ENCODE measurements around the gene C17orf100. TPM values are rescaled to one million over a fixed set of nuclear protein-coding genes. Genes with fewer than 3 reads are reported as not detected.
A peak's percentile ranks its signal among the peaks of the same experiment; 100 is the strongest.

C17orf100 gene
- total RNA-seq, 1 donor from 2014 or later = 2.0 TPM

- TF ChIP-seq CTCF (IDR thresholded peaks at IDR 0.05) = no peak
- peaks cover 2% of the 10 kb centered on the region for H3K4me1 Mint-ChIP-seq (ENCODE audit: low read depth)
These were observed 23.8 kb downstream of the C17orf100 start for GRCh38 chr17:6675201-6675825.

GRCh38 chr17:6676802-6677157, 25.2 kb downstream of the C17orf100 start:
- Mint-ChIP-seq H3K4me1 (ENCODE audit: low read depth) (peaks cover 2% of the 10 kb centered on the region), H3K27me3 (ENCODE audit: low read depth) (peaks cover 19% of the 10 kb centered on the region), H3K27ac (ENCODE audit: unreplicated experiment) (no peak overlapping the region)

More at GRCh38 chr17:6675201-6675825, 23.8 kb downstream of the C17orf100 start:
- Mint-ChIP-seq H3K27ac (ENCODE audit: unreplicated experiment) (no peak overlapping the region), H3K36me3 (ENCODE audit: low read depth) (no peaks in the 10 kb centered on the region), H3K4me3 (ENCODE audit: unreplicated experiment) (no peak overlapping the region), H3K9me3 (ENCODE audit: low read depth) (no peaks in the 10 kb centered on the region), H3K27me3 (ENCODE audit: low read depth) (peaks cover 13% of the 10 kb centered on the region)
- peak; percentile 75 for DNase-seq (ENCODE audit: low spot score)

GRCh38 chr17:6677158-6677831, 25.7 kb downstream of the C17orf100 start:
- no peak overlapping the region for H3K27ac Mint-ChIP-seq (ENCODE audit: unreplicated experiment)
- no peak overlapping the region for H3K4me3 Mint-ChIP-seq (ENCODE audit: unreplicated experiment)
- no peaks in the 10 kb centered on the region for H3K9me3 Mint-ChIP-seq (ENCODE audit: low read depth)
- no peak for TF ChIP-seq CTCF (IDR thresholded peaks at IDR 0.05)
- no peaks in the 10 kb centered on the region for H3K36me3 Mint-ChIP-seq (ENCODE audit: low read depth)
- peak; percentile 75 for DNase-seq (ENCODE audit: low spot score)
- H3K4me1 Mint-ChIP-seq (ENCODE audit: low read depth) = peaks cover 2% of the 10 kb centered on the region
- H3K27me3 Mint-ChIP-seq (ENCODE audit: low read depth) = peaks cover 19% of the 10 kb centered on the region

More at GRCh38 chr17:6676802-6677157, 25.2 kb downstream of the C17orf100 start:
- Mint-ChIP-seq H3K36me3 (ENCODE audit: low read depth) (no peaks in the 10 kb centered on the region), H3K4me3 (ENCODE audit: unreplicated experiment) (no peak overlapping the region), H3K9me3 (ENCODE audit: low read depth) (no peaks in the 10 kb centered on the region)
- TF ChIP-seq CTCF (IDR thresholded peaks at IDR 0.05) = no peak
- peak; percentile 46 for DNase-seq (ENCODE audit: low spot score)

GRCh38 chr17:6677946-6678345, 26.4 kb downstream of the C17orf100 start:
- H3K27ac Mint-ChIP-seq (ENCODE audit: unreplicated experiment) = no peak overlapping the region
- no peaks in the 10 kb centered on the region for H3K9me3 Mint-ChIP-seq (ENCODE audit: low read depth)
- peaks cover 19% of the 10 kb centered on the region for H3K27me3 Mint-ChIP-seq (ENCODE audit: low read depth)
- no peaks in the 10 kb centered on the region for H3K36me3 Mint-ChIP-seq (ENCODE audit: low read depth)
- TF ChIP-seq CTCF (IDR thresholded peaks at IDR 0.05) = no peak
- peak; percentile 67 for DNase-seq (ENCODE audit: low spot score)
- peaks cover 2% of the 10 kb centered on the region for H3K4me1 Mint-ChIP-seq (ENCODE audit: low read depth)
- no peak overlapping the region for H3K4me3 Mint-ChIP-seq (ENCODE audit: unreplicated experiment)

- peak; percentile 9 for DNase-seq (ENCODE audit: low spot score)
- Mint-ChIP-seq H3K4me3 (ENCODE audit: unreplicated experiment) (no peak overlapping the region), H3K9me3 (ENCODE audit: low read depth) (no peaks in the 10 kb centered on the region), H3K27me3 (ENCODE audit: low read depth) (peaks cover 23% of the 10 kb centered on the region), H3K27ac (ENCODE audit: unreplicated experiment) (no peak overlapping the region), H3K4me1 (ENCODE audit: low read depth) (peaks cover 2% of the 10 kb centered on the region), H3K36me3 (ENCODE audit: low read depth) (no peaks in the 10 kb centered on the region)
- no peak for TF ChIP-seq CTCF (IDR thresholded peaks at IDR 0.05)
These were observed 27.7 kb downstream of the C17orf100 start for GRCh38 chr17:6679241-6679640.
